ENCODE results near the gene ATP2C2. TPM values are rescaled to one million over a fixed set of nuclear protein-coding genes. Genes with fewer than 3 reads are reported as not detected.

The ATP2C2 gene
- total RNA-seq, 2 donors from 2014 or later, result 2.0 to 2.6 TPM

- Mint-ChIP-seq H3K4me1 (peaks cover 10% of the 10 kb centered on the region), H3K27me3 (ENCODE audit: insufficient read depth) (peaks cover 44% of the 10 kb centered on the region), H3K4me3 (peak overlapping the region; percentile 67), H3K36me3 (ENCODE audit: low read depth) (no peaks in the 10 kb centered on the region), H3K9me3 (no peaks in the 10 kb centered on the region), H3K27ac (no peak overlapping the region)
- DNase-seq, result no peak
- H3K27ac ChIP-seq (ENCODE audit: low read depth, low read length), result no peak overlapping the region
- H3K4me3 ChIP-seq (ENCODE audit: low read length), result no peak overlapping the region
- H3K36me3 ChIP-seq (ENCODE audit: control insufficient read depth, insufficient read depth, low read length), result no peaks in the 10 kb centered on the region
- no peaks in the 10 kb centered on the region for H3K9me3 ChIP-seq (ENCODE audit: control insufficient read depth, low read length)
- H3K9ac ChIP-seq (ENCODE audit: extremely low read depth, low read length, poor library complexity, severe bottlenecking), result no peak overlapping the region
- H3K27me3 ChIP-seq (ENCODE audit: control insufficient read depth, insufficient read depth, low read length, poor library complexity, severe bottlenecking), result peaks cover 65% of the 10 kb centered on the region
- no peaks in the 10 kb centered on the region for H3K4me1 ChIP-seq (ENCODE audit: control insufficient read depth, insufficient read depth, low read length)
- 73 to 85% methylated on average over 3 to 9 of the region's 9 CpGs for WGBS, 2 experiments (ENCODE audit: insufficient coverage in 1 of 2, insufficient read length in 1 of 2)
- TF ChIP-seq, protein P1, sequence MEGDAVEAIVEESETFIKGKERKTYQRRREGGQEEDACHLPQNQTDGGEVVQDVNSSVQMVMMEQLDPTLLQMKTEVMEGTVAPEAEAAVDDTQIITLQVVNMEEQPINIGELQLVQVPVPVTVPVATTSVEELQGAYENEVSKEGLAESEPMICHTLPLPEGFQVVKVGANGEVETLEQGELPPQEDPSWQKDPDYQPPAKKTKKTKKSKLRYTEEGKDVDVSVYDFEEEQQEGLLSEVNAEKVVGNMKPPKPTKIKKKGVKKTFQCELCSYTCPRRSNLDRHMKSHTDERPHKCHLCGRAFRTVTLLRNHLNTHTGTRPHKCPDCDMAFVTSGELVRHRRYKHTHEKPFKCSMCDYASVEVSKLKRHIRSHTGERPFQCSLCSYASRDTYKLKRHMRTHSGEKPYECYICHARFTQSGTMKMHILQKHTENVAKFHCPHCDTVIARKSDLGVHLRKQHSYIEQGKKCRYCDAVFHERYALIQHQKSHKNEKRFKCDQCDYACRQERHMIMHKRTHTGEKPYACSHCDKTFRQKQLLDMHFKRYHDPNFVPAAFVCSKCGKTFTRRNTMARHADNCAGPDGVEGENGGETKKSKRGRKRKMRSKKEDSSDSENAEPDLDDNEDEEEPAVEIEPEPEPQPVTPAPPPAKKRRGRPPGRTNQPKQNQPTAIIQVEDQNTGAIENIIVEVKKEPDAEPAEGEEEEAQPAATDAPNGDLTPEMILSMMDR (conservative IDR thresholded peaks at IDR 0.05), result no peak
Observed at GRCh38 chr16:84367297-84367680, 1.0 kb upstream of the ATP2C2 start.

GRCh38 chr16:84367750-84368307 is 509 bp upstream of the ATP2C2 start:
- Mint-ChIP-seq H3K36me3 (ENCODE audit: low read depth) (no peaks in the 10 kb centered on the region), H3K4me3 (peak overlapping the region; percentile 67), H3K27ac (no peak overlapping the region), H3K27me3 (ENCODE audit: insufficient read depth) (peaks cover 44% of the 10 kb centered on the region), H3K4me1 (peaks cover 5% of the 10 kb centered on the region), H3K9me3 (no peaks in the 10 kb centered on the region)
- no peak for DNase-seq
- WGBS, 2 experiments (ENCODE audit: insufficient coverage in 1 of 2, insufficient read length in 1 of 2), result 49 to 62% methylated on average over 19 to 27 of the region's 27 CpGs
- H3K9ac ChIP-seq (ENCODE audit: extremely low read depth, low read length, poor library complexity, severe bottlenecking), result peak overlapping the region; percentile 15
- H3K36me3 ChIP-seq (ENCODE audit: control insufficient read depth, insufficient read depth, low read length), result no peaks in the 10 kb centered on the region
- H3K4me1 ChIP-seq (ENCODE audit: control insufficient read depth, insufficient read depth, low read length), result no peaks in the 10 kb centered on the region
- H3K27me3 ChIP-seq (ENCODE audit: control insufficient read depth, insufficient read depth, low read length, poor library complexity, severe bottlenecking), result peaks cover 66% of the 10 kb centered on the region
- no peak overlapping the region for H3K27ac ChIP-seq (ENCODE audit: low read depth, low read length)
- TF ChIP-seq, protein P1 (conservative IDR thresholded peaks at IDR 0.05), result no peak
- no peaks in the 10 kb centered on the region for H3K9me3 ChIP-seq (ENCODE audit: control insufficient read depth, low read length)
- H3K4me3 ChIP-seq (ENCODE audit: low read length), result peak overlapping the region; percentile 78

- peak; percentile 68 for DNase-seq
- Mint-ChIP-seq H3K27ac (no peak overlapping the region), H3K9me3 (no peaks in the 10 kb centered on the region), H3K4me3 (peak overlapping the region; percentile 67), H3K36me3 (ENCODE audit: low read depth) (no peaks in the 10 kb centered on the region), H3K4me1 (peaks cover 5% of the 10 kb centered on the region), H3K27me3 (ENCODE audit: insufficient read depth) (peaks cover 44% of the 10 kb centered on the region)
- Histone ChIP-seq H3K9ac (ENCODE audit: extremely low read depth, low read length, poor library complexity, severe bottlenecking) (no peak overlapping the region), H3K9me3 (ENCODE audit: control insufficient read depth, low read length) (no peaks in the 10 kb centered on the region), H3K4me1 (ENCODE audit: control insufficient read depth, insufficient read depth, low read length) (no peaks in the 10 kb centered on the region), H3K36me3 (ENCODE audit: control insufficient read depth, insufficient read depth, low read length) (no peaks in the 10 kb centered on the region), H3K27me3 (ENCODE audit: control insufficient read depth, insufficient read depth, low read length, poor library complexity, severe bottlenecking) (peaks cover 66% of the 10 kb centered on the region), H3K27ac (ENCODE audit: low read depth, low read length) (no peak overlapping the region), H3K4me3 (ENCODE audit: low read length) (peak overlapping the region; percentile 78)
- WGBS, 2 experiments (ENCODE audit: insufficient coverage in 1 of 2, insufficient read length in 1 of 2), result 52 to 59% methylated on average over 7 of the region's 7 CpGs
- TF ChIP-seq, protein P1 (conservative IDR thresholded peaks at IDR 0.05), result no peak
Observed at GRCh38 chr16:84369105-84369504, 767 bp downstream of the ATP2C2 start.
